ENCODE measurements around the gene CTNNA3.

CTNNA3 gene

DNA sequence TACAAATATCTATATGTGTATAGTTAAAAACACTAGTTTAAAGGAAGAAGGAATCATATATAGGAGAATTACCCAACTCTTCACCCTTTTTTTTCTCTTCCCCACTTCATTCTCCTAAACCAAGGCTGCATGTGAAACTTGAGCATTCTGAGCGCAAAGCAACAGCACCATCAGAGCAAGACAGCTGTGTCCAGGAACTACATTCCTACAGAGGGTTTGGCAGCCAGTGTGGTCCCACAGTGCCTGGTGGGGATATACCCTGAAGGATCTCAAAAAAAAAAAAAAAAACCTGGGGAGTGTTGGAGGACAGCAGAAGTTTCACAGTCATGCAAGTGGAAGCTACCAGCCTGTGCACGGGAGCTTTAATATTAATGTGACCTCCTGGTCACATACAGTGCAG is 310.4 kb downstream of the CTNNA3 start:
- H3K4me3 ChIP-seq (ENCODE audit: low read depth, low read length): no peak overlapping the region

DNA sequence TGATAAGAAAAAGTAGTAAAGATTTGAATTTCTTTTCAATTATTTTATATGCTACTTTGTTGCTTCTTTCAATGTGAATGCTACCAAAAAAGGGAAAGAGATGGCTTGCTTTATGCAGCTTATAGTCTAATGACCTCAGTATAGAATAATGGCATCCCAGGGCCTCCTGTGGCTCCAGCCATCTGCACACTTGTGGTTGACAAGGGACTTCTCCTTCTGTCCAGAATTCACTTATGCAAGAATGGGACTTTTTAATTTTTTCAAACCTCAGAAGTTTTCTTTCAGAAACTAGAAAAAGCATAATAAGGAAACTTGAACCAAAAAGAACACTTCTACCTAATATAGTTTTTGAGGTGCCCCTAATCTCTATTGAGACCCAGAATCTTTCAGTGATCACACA is 310.9 kb downstream of the CTNNA3 start:
- H3K4me3 ChIP-seq (ENCODE audit: low read depth, low read length): no peak overlapping the region

DNA sequence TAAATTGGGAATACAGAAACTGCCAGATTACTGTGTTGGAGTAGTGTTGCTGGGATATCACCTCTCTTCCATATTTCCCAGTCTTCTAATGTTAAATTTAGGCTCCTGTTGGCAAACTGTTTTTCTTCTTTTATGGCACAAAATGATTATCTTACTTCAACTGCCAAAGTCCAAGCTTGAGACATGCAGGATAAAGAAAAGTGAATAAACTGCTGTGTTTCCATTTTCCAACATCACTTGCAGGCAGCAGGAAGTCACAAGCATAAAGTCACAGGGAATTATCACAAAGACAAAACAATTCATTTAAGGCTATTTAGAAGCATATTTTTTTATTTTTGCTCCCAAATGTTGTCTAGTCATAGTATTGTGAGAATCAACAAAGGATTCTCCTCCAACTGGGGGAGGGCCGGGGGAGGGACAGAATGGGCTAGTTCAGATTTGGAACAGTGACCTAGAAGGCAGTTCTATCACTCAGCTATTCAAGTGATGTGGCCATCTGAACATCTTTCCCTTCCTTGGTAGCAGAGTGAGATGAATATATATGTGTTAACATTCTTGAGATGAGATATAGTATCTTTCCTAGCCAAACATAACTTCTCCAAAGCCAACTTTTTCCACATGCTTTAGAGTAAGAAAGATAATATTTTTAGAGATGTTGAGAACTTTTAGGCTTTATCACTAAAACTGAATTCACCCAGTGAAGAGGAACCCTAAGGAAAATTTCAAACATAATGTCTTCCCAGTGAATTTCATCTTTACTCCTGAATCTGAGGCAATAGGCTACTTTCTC is 364.7 kb downstream of the CTNNA3 start:
- H3K4me3 ChIP-seq (ENCODE audit: low read depth, low read length): no peak overlapping the region

DNA sequence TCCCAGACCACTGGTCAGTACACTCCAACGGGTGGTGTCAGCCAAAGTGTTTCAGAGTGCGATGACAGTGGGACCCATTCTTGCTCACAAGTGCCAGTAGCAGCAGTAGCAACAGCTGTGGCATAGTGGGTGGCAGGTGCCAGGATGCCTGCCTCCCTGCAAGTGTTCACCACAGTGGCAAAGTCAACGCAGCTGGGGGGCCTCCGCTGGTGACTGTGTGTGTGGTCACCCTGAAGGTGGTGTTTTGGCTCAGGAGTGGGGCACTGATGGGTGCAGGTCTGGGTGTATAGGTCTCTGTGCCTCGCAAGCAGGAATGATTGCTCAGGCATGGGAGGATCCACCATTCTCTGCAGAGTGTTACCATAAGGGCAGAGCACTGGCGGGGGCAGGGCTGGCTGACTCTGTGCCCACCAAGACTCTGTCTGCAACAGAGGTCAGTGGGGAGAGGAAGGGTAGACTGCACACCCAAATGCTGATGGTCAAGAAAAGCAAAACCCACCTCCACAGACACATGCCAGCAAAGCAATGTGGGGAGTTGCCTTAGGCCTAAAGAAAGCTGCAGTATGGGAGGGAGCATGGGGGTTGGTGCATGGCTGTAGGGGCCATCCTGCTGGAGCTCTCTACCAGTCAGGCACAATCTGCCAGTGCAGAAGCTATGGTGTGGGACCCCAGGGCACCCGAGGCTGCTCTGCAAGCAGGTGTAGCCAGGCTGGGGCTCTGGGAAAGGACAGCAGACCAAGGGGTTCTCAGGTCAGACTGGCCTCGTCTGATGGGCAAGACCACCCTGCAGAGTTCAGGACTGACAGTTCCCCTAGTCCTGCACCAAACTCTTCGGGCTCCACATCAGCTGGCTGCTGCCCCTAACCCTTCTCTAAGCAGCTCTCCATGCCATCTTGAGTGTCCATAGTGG is 368.1 kb downstream of the CTNNA3 start:
- H3K4me3 ChIP-seq (ENCODE audit: low read depth, low read length): no peak overlapping the region

DNA sequence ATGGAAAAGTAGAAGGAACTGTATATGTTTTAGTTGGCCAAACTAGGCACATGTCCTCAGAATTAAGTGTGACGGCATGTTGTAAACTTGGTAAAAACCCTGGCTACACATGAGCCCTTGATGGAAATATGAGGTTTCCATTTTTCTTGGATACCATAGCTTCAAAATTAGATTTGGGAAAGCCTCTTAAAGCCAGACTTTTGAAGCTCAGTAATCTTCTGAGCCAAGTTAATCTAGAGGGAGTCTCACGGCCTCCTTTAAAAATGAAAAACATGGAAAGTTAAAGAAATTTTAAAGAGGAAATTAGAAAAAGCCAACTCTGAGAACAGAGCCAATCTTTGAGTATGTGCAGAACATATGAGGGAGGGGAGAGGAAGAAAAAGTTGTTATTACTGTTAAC is 376.0 kb downstream of the CTNNA3 start:
- no peak overlapping the region for H3K4me3 ChIP-seq (ENCODE audit: low read depth, low read length)

DNA sequence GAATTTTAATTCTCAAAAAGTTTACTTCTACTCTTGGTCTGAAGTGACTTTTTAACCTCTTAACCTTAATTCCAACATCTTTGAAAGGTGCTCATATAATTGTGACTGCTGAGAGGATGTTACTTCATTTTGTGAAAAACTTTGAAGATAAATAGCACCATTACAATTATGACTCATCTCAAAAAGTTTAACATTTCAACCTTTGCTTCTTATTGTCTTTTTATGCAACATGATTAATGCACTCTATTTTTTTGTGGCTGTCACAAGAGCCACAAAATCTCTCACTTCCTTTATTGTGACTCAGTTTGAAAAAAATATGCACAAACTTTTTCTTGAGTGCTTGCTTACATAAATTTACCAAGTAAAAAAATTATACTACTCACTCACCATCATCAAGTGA is 387.1 kb downstream of the CTNNA3 start:
- no peak overlapping the region for H3K4me3 ChIP-seq (ENCODE audit: low read depth, low read length)

DNA sequence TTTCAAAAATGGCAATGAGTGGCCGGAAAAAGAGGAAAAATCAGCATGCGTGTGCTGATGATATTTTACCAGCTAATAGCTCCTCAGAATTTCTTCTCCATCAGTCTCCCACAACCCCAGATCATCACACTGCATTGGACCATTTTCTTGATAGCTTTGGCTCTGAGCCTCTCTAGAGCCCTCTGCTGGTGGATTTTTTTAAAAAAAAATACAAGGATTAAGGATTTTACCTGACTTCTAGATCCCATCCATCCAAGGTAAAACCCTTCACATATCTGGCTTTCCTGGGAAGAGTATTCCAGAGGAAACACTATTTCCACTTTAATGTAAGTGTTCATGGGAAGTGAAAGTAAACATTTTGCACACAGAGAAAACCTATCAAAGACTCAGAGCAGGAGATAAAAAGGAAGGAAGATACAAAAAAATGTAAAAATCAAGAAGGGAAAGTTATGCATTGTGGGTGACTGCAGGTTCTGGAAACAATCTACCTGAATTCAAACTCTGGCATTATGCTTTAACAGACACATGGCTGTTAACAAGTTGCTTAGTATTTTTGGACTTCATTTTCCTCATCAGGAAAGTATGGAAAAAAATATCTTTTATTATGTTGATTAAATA is 389.3 kb downstream of the CTNNA3 start:
- no peak overlapping the region for H3K4me3 ChIP-seq (ENCODE audit: low read depth, low read length)

DNA sequence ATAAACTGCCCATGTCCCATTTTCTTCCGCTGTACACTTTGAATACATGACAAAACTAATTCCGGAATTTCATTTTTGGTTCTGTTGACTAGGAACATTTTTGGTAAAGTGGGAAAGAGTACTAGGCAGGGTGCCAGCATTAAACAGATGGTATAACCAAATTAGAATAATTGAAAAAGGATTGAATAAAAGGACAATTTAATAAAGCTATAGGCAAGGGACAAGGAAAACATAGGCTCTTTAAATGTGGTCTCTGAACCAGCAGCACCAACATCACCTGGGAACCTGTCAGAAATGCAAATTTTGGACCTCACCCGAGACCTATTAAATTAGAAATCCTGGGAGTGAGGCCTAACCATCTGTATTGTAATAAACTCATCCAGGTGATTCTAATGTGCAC is 393.3 kb downstream of the CTNNA3 start:
- no peak overlapping the region for H3K4me3 ChIP-seq (ENCODE audit: low read depth, low read length)

DNA sequence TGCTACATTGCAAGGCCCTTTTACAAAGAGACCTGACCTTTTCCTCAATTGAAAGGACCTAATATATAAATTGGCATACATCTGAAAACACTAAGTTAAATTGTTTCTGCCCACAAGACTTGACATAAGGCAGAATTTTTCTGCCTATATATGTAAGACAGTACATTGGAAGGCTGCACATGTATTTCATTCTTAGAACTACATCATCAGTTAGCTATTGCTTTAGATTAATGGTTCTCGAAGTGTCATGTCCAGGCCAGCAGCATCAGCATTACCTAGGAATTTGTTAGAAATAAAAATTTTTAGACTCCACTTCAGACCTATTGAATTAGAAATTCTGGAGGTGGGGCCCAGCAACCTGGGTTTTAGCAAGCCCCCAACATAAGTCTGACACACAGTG is 396.2 kb downstream of the CTNNA3 start:
- no peak overlapping the region for H3K4me3 ChIP-seq (ENCODE audit: low read depth, low read length)

DNA sequence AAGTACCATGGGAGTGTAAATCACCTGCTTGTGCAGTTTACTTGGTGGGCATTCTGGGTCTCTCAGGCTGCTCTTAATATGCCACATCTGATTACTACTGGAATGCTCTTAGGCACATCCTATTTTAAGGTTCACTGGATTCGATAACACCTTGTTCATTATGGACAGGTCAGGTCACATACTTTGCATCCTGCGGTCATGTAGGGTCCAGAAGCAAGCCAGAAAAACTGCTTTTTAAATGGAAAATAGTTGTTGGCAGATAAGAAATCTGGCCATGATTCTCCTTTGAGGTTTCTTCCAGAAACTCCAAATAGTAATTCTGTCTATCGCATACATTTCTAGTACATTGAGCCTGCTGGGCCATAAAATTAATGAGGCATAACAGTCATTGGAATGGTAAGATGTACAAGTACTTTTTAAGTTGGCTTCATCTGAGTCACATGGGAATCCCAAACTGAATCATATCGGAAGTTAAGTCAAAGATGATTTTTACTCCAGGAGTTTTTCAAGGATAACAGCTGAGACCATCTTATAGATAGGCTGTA is 398.3 kb downstream of the CTNNA3 start:
- H3K4me3 ChIP-seq (ENCODE audit: low read depth, low read length): no peak overlapping the region

DNA sequence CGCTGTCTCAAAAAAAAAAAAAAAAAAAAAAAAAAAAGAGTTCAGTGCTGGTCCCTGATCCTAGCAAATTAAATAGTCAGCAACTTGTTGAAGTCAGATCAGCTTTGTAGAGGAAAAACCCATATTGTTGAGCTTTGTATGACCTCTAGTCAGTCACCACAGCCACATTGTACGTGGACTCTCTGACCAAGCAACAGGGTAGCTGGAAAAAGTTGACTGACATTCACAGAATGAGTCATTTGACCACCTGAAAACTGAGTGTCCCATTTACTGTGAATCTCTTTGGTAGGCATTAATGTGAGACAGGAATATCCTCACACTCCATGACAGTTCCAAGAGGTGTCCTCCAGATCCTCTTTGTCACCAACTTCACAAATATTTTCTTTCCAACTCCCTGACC is 399.1 kb downstream of the CTNNA3 start:
- no peak overlapping the region for H3K4me3 ChIP-seq (ENCODE audit: low read depth, low read length)

DNA sequence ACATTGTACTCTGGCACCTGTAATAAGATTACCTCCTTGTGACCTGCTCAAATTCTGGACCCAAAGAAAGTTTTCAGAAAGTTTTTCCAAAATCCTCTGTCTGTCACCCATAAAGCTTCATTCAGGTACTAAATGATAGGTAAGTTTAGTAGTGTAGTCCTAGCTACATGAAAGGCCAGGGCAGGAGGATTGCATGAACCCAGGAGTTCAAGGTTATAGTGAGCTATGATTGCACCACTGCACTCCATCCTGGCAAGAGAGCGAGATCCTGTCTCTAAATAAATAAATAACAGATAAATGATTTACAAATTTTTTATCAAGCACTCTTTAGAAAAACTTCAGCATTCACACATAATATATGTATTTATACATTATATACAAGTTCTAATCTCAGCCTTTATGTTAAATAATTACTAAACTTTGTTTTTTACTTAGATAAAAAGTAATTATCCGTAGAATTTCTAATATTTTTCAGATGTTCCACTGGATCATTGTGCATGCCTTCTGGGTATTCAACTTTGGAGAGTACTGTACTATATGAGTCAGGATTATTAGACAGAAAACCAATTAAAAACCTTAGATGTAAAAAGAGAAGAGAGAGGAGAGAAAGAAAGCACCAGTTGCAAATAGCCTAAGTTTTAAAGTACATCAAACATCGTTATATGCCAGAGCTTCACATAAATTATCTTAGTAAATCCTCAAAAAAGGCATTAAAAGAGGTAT is 407.1 kb downstream of the CTNNA3 start:
- no peak overlapping the region for H3K4me3 ChIP-seq (ENCODE audit: low read depth, low read length)

DNA sequence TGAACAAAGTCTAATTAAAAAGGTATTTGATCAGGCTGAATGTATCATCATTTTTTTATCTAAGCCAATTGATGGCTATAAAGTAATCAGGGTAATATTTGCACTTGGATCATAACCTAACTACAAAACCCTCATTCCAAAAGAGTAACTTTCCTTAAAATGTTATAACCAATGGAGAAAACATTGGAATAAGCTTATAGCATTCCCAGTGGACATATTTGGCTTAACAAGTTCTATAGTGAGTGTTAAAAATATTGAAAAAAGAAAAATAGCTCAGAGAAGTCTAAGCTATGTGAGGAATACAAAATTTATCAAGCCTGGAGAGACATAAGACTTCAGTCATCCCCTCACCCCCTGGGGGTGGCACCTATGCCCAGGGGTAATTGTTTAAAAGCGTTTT is 411.4 kb downstream of the CTNNA3 start:
- no peak overlapping the region for H3K4me3 ChIP-seq (ENCODE audit: low read depth, low read length)

DNA sequence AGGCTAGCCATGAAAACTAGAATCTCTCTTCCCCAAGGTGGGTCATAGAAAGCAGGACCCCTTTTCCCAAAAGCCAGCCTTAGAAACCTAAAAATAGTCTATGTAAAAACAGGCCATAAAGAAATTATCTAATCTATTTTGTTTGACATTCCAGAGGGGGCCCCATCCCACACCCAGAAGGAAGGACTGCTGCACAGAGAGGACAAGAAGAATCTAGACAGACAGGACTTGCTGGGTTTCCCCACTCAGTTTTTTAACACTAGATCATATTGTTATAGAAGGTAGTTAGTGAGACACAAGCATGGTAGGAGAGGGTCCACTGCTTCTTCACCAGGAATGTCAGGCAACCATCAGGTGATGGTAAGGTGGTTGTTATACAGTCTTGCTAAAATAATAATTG is 413.1 kb downstream of the CTNNA3 start:
- H3K4me3 ChIP-seq (ENCODE audit: low read depth, low read length): no peak overlapping the region

DNA sequence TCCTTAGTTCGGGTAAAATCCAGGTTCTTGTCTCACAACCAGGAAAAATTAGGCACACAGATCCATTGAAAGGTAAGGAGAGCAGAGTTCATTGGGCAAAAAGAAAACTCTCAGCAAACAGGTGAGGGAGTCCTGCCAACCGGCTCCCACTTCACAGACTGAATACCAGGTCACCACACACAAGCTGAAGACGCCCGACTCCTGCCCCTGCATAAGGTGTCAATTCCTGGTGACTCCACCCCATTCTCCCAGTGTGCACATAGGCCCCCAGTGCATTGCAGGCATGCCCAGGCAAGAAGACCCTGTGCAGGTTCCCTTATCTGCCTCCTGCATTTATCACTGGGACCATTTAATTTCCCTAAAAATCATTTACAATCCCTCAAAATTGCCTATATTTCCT is 415.6 kb downstream of the CTNNA3 start:
- no peak overlapping the region for H3K4me3 ChIP-seq (ENCODE audit: low read depth, low read length)

DNA sequence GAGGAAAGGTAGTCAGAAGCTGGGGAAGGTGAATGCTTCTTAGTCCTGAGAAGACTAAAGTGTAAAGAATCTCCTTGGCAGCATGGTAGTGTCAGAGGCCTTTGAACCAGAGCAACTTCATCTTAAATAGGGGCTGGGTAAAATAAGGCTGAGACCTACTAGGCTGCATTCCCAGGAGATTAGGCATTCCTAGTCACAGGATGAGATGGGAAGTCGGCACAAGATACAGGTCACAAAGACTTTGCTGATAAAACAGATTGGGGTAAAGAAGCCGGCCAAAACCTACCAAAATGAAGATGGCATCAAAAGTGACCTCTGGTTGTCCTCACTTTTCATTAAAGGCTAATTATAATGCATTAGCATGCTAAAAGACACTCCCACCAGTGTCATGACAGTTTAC is 418.6 kb downstream of the CTNNA3 start:
- no peak overlapping the region for H3K4me3 ChIP-seq (ENCODE audit: low read depth, low read length)

DNA sequence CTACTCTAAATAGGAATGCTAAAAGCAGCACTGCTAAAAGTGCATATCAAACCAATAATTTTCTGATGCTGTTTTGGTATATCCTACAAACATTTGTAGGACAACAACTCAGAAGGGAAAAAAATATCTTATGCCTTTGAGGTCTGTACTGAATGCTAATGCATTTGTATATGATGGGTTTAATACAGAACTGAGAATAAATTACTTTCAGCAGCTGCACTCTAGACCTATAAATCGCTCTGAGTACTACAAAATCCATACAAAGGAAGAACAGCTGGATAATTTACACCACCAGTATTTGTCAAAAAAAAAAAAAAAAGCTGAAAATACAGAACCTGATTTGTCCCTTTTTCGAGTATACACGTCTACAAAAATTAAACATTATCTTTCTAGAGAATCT is 426.2 kb downstream of the CTNNA3 start:
- H3K4me3 ChIP-seq (ENCODE audit: low read depth, low read length): no peak overlapping the region

DNA sequence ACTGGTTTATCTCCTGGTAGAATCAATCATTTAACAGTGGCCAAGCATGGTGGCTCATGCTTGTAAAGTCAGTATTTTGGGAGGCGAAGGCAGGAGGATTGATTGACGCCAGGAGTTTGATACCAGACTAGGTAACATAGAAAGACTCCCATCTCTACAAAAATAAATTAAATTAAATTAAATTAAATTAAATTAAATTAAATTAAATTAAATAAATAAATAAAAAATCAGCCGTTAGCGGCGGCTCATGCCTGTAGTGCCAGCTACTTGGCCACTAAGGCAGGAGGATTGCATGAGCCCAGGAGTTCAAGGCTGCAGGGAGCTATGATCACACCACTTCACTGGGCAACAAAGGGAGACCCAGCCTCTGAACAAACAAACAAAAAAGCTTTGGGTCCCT is 427.8 kb downstream of the CTNNA3 start:
- no peak overlapping the region for H3K4me3 ChIP-seq (ENCODE audit: low read depth, low read length)

DNA sequence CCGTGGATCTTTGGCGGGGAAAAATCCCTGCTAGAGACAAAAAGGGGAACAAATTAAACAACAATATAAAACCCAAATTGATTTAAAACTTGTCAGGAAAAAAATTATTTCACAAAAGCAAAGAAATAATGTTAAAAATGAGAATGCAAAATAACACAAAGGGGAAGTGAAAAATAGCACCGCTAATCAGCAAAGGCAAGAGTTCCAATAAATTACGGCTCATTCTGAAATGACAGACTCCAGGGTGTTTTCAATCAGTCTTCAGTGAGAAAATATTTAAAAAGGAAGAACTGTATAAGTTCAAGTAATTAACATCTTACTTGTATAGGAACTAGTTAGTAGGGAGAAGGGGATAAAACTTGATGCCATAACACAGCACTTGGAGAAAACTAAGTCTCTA is 433.3 kb downstream of the CTNNA3 start:
- no peak overlapping the region for H3K4me3 ChIP-seq (ENCODE audit: low read depth, low read length)

DNA sequence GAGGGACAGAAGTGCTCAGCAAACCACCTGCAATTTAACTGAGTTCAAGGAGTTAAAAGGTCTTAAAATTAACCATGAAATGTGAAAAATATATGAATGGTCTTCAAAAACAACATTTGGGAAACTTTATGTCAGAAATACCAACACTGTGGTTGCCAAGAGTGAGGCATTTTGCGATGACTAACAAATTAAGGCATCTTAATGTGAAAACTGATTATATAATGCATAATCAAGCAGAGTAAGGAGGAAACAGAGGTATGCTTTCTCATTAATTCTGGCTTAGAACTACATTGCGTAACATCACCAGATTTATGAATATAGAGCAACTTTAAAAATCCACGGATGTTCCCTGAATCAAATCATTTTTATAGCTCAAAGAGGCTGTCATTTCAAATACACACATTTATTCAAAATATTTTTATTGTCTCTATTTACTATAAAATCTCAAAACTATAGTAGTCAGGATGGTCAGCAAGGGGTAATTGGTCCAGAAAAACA is 434.6 kb downstream of the CTNNA3 start:
- H3K4me3 ChIP-seq (ENCODE audit: low read depth, low read length): no peak overlapping the region

Measured in iPS-11a (cell line).